ENCODE results near the gene IPO4. TPM values are rescaled to one million over a fixed set of nuclear protein-coding genes. Genes with fewer than 3 reads are reported as not detected.

Gene IPO4
- total RNA-seq, 1 experiment from 2014 or later = 116 TPM

DNA sequence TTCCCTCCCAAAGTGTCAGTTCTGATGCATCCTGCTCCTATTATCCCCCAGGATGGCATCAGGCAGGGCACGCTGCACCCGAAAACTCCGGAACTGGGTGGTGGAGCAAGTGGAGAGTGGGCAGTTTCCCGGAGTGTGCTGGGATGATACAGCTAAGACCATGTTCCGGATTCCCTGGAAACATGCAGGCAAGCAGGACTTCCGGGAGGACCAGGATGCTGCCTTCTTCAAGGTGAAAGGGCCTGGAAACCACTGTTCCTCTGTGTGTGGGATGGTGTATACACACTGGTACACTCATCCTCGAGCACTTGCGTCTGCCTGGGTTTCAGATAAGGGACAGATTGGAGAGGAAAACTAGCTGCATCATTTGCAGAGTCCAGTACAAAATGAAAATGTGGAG lies 26.5 kb downstream of the IPO4 start:
- H3K27me3 ChIP-seq (ENCODE audit: insufficient read depth, low read length) = no peaks in the 10 kb centered on the region
- H3K79me1 ChIP-seq (ENCODE audit: insufficient read depth, low read depth, low read length, poor library complexity, severe bottlenecking) = no peaks in the 10 kb centered on the region
- H2BK120ac ChIP-seq (ENCODE audit: low read depth, low read length, poor library complexity, severe bottlenecking) = no peak overlapping the region
- H2BK20ac ChIP-seq (ENCODE audit: low read depth, low read length, poor library complexity, severe bottlenecking) = no peak overlapping the region
- Mint-ChIP-seq H3K4me3 (peak overlapping the region; percentile 61 to 80; a peak in 4 of 5 replicates), H3K27ac (peak overlapping the region; percentile 33 to 86 (median 57); a peak in 4 of 7 replicates), H3K36me3 (ENCODE audit: insufficient read depth in 1 of 3, low read depth in 3 of 3) (peaks cover 16 to 63% (median 49%) of the 10 kb centered on the region in 3 experiments), H3K9me3 (no peaks in the 10 kb centered on the region), H3K27me3 (ENCODE audit: low read depth) (no peaks in the 10 kb centered on the region; the same call in 1 of the 2 replicates), H3K4me1 (peaks cover 11 to 13% of the 10 kb centered on the region in 2 experiments)
- no peaks in the 10 kb centered on the region for H3K79me2 ChIP-seq (ENCODE audit: insufficient read depth, low read length)
- no peak overlapping the region for H3K4ac ChIP-seq (ENCODE audit: low read depth, low read length)
- H3K23me2 ChIP-seq (ENCODE audit: insufficient read length, low read depth, low read length, poor library complexity, severe bottlenecking) = no peaks in the 10 kb centered on the region
- no peak overlapping the region for H4K91ac ChIP-seq (ENCODE audit: insufficient read length, low read depth, low read length)
- no peak for TF ChIP-seq CTCF (conservative IDR thresholded peaks at IDR 0.05)
- no peak for DNase-seq
- H3K27ac ChIP-seq (ENCODE audit: insufficient read length, low read depth, low read length) = no peak overlapping the region
- H3K4me2 ChIP-seq (ENCODE audit: insufficient read depth, insufficient read length, low read length) = no peak overlapping the region
- no peak overlapping the region for H3T11ph ChIP-seq (ENCODE audit: low read length)
- H2AFZ ChIP-seq (ENCODE audit: low read length) = no peak overlapping the region
- H3K23ac ChIP-seq (ENCODE audit: insufficient read length, low read depth, low read length) = no peak overlapping the region
- no CpG with 5 or more reads among the region's 8 CpGs for WGBS (ENCODE audit: extremely low coverage, insufficient read length, low lambda C conversion rate)
- no peak overlapping the region for H3K18ac ChIP-seq (ENCODE audit: insufficient read length, low read depth, low read length)
- H4K5ac ChIP-seq (ENCODE audit: insufficient read length, low read depth, low read length) = no peak overlapping the region
- no peaks in the 10 kb centered on the region for H4K20me1 ChIP-seq (ENCODE audit: control insufficient read depth, insufficient read depth, insufficient read length)
- H3K9ac ChIP-seq (ENCODE audit: extremely low read depth, insufficient read length, low read length) = no peak overlapping the region
- H2BK15ac ChIP-seq (ENCODE audit: low read depth, low read length) = no peak overlapping the region
- no peak overlapping the region for H3K56ac ChIP-seq (ENCODE audit: insufficient read length, low read depth, low read length)
- H2AK5ac ChIP-seq (ENCODE audit: insufficient read length, low read length) = no peak overlapping the region
- no peak overlapping the region for H3K14ac ChIP-seq (ENCODE audit: insufficient read depth, low read length)
- H3K4me1 ChIP-seq (ENCODE audit: insufficient read depth, low read length) = no peaks in the 10 kb centered on the region
- no peaks in the 10 kb centered on the region for H3K9me3 ChIP-seq (ENCODE audit: control insufficient read depth, low read depth, low read length)
- H2BK12ac ChIP-seq (ENCODE audit: insufficient read length, low read depth, low read length) = no peak overlapping the region
- H4K8ac ChIP-seq (replicated peaks; ENCODE audit: insufficient read length, low read depth, low read length) = no peak overlapping the region
- no peak overlapping the region for H2BK5ac ChIP-seq (ENCODE audit: insufficient read length, low read length)
